ENCODE data around the gene UROS.

- TF ChIP-seq, protein P1, sequence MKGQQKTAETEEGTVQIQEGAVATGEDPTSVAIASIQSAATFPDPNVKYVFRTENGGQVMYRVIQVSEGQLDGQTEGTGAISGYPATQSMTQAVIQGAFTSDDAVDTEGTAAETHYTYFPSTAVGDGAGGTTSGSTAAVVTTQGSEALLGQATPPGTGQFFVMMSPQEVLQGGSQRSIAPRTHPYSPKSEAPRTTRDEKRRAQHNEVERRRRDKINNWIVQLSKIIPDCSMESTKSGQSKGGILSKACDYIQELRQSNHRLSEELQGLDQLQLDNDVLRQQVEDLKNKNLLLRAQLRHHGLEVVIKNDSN (IDR thresholded peaks at IDR 0.05): no peak
- TF ChIP-seq EP300 (IDR thresholded peaks at IDR 0.05; ENCODE audit: borderline replicate concordance) (no peak), TAF1 (IDR thresholded peaks at IDR 0.05; ENCODE audit: low read depth) (no peak), CEBPB (IDR thresholded peaks at IDR 0.05) (no peak), CREB1 (IDR thresholded peaks at IDR 0.05; ENCODE audit: low read depth) (no peak), NFIC (IDR thresholded peaks at IDR 0.05) (no peak), MAX (IDR thresholded peaks at IDR 0.05) (no peak), REST (IDR thresholded peaks at IDR 0.05; ENCODE audit: low read depth) (no peak), YY1 (IDR thresholded peaks at IDR 0.05; ENCODE audit: low read depth) (no peak), RAD21 (IDR thresholded peaks at IDR 0.05; ENCODE audit: low read depth) (no peak), EGR1 (IDR thresholded peaks at IDR 0.05) (no peak), ZBTB7A (IDR thresholded peaks at IDR 0.05; ENCODE audit: low read depth) (no peak)
Observed at GRCh38 chr10:125756853-125757487, 66.1 kb downstream of the UROS start.

Data from Ishikawa (cell line).